OCI-LY3 (cell line): ENCODE measurements around the gene CELF4.

Source experiments
- H2AFZ ChIP-seq: fragments of 200-600, 300-600 bp; shearing (Covaris generic); 2 replicates; pipeline ENCODE4 v1.6.0; 2014; ENCODE audit warnings: antibody characterized with exemption, low read depth, low read length
- H3K27ac ChIP-seq: fragments of 200-600, 300-600 bp; sonication (generic); 2 replicates; pipeline ENCODE4 v1.5.1; 2014; ENCODE audit warnings: mild to moderate bottlenecking, low read length, moderate library complexity, mixed read lengths
- H3K27me3 ChIP-seq: fragments of 200-600, 300-600 bp; sonication (generic); 2 replicates; pipeline ENCODE4 v1.6.1; 2014; ENCODE audit warnings: low read depth, low read length, mixed read lengths
- H3K36me3 ChIP-seq: fragments of 200-600, 300-600 bp; sonication (generic); replicated peaks from 2 replicates; pipeline ENCODE3; 2014; ENCODE audit warnings: low read depth, low read length, mixed read lengths
- H3K4me1 ChIP-seq: fragments of 300-600, 200-600 bp; sonication (generic); 2 replicates; pipeline ENCODE4 v1.6.1; 2014; ENCODE audit warnings: low read length, mixed read lengths
- H3K4me2 ChIP-seq: fragments of 200-600, 300-600 bp; sonication (generic); 2 replicates; pipeline ENCODE4 v1.6.1; 2014; ENCODE audit warnings: low read length, mixed read lengths
- H3K4me3 ChIP-seq: fragments of 300-600, 200-600 bp; sonication (generic); 2 replicates; pipeline ENCODE4 v1.5.1; 2014; ENCODE audit warnings: antibody characterized with exemption, mild to moderate bottlenecking, low read length, moderate library complexity
- H3K79me2 ChIP-seq: fragments of 300-600, 200-600 bp; shearing (Covaris generic); 2 replicates; pipeline ENCODE4 v1.6.1; 2014; ENCODE audit warnings: mild to moderate bottlenecking, low read length, mixed read lengths
- H3K9ac ChIP-seq: fragments of 300-600, 200-600 bp; shearing (Covaris generic); 2 replicates; pipeline ENCODE4 v1.6.0; 2014; ENCODE audit warnings: mild to moderate bottlenecking, low read length, moderate library complexity
- H3K9me3 ChIP-seq: fragments of 200-600, 300-600 bp; shearing (Covaris generic); 2 replicates; pipeline ENCODE4 v1.6.1; 2014; ENCODE audit warnings: low read length, mixed read lengths; ENCODE audit not compliant: insufficient read depth
- H4K20me1 ChIP-seq: fragments of 200-600, 300-600 bp; sonication (generic); 2 replicates; pipeline ENCODE4 v1.6.1; 2016; ENCODE audit warnings: low read length, mixed read lengths; ENCODE audit not compliant: insufficient read depth
- EZH2phosphoT487 ChIP-seq: fragments of 200-600 bp; shearing (Covaris generic); IDR thresholded peaks from 2 replicates; pipeline ENCODE4 v1.6.1; 2018; ENCODE audit warnings: antibody characterized with exemption, mixed run types, low read depth
- TF ChIP-seq, protein P1 (sequence below): fragments of 200-600, 300-600 bp; sonication (generic); IDR thresholded peaks from 2 replicates; pipeline ENCODE4 v1.5.1; 2014; ENCODE audit warnings: antibody characterized with exemption, low read length, low read depth

CELF4 gene

DNA sequence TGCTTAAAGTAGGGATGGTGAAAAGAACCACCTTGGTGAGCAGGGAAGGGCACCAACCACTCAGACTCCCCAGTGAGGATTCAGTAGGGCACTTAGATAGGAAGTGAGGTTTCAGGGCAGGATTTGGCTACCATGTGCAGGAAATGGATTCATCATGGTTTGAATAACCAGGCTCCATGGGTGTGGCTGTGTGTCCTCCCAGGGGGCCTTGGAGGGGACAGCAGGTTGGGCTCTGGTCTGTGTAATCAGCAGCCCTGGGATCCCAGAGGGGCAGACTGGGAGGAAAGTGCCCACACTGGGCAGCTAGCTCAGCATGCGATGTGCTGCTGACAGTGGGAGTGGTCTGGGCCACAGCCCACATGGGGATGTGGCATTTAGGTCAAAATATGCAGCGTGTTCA is 224.6 kb downstream of the CELF4 start:
- no peak overlapping the region for H3K4me3 ChIP-seq
- no peaks in the 10 kb centered on the region for H3K9me3 ChIP-seq
- H2AFZ ChIP-seq = no peak overlapping the region
- no peaks in the 10 kb centered on the region for H4K20me1 ChIP-seq
- no peak overlapping the region for H3K4me2 ChIP-seq
- H3K4me1 ChIP-seq = no peaks in the 10 kb centered on the region
- H3K27me3 ChIP-seq = peaks cover 25% of the 10 kb centered on the region
- H3K79me2 ChIP-seq = no peaks in the 10 kb centered on the region
- no peak for TF ChIP-seq EZH2phosphoT487
- TF ChIP-seq, protein P1, sequence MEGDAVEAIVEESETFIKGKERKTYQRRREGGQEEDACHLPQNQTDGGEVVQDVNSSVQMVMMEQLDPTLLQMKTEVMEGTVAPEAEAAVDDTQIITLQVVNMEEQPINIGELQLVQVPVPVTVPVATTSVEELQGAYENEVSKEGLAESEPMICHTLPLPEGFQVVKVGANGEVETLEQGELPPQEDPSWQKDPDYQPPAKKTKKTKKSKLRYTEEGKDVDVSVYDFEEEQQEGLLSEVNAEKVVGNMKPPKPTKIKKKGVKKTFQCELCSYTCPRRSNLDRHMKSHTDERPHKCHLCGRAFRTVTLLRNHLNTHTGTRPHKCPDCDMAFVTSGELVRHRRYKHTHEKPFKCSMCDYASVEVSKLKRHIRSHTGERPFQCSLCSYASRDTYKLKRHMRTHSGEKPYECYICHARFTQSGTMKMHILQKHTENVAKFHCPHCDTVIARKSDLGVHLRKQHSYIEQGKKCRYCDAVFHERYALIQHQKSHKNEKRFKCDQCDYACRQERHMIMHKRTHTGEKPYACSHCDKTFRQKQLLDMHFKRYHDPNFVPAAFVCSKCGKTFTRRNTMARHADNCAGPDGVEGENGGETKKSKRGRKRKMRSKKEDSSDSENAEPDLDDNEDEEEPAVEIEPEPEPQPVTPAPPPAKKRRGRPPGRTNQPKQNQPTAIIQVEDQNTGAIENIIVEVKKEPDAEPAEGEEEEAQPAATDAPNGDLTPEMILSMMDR = no peak
- H3K27ac ChIP-seq = no peak overlapping the region
- no peak overlapping the region for H3K9ac ChIP-seq
- H3K36me3 ChIP-seq = no peaks in the 10 kb centered on the region

DNA sequence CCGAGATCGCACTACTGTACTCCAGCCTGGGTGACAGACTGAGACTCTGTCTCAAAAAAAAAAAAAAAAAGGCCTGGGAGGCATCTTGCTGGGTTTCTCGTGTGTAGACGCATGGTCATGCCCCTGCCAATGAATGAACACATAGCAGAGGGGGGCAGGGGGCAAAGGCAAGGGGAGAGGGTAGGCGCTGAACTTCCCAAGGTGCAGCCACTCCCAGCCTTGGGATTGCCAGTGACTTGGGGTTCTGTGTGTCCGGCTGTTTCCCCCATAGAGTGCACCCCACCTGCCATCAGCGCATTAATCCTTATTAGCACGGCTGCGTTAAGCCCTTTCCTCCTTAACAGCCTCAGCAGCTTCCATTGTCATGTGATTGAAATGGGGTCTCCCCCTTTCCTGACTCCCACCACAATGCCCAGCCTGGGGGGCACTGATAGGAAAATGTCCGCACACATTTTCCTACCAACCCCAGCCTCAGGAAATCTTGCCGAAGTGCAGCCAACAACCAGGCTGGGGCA is 225.8 kb downstream of the CELF4 start:
- H3K4me1 ChIP-seq = no peaks in the 10 kb centered on the region
- no peak overlapping the region for H3K4me2 ChIP-seq
- H3K4me3 ChIP-seq = no peak overlapping the region
- no peaks in the 10 kb centered on the region for H3K79me2 ChIP-seq
- H3K27me3 ChIP-seq = peaks cover 14% of the 10 kb centered on the region
- no peaks in the 10 kb centered on the region for H4K20me1 ChIP-seq
- no peaks in the 10 kb centered on the region for H3K9me3 ChIP-seq
- H2AFZ ChIP-seq = no peak overlapping the region
- TF ChIP-seq EZH2phosphoT487 = no peak
- TF ChIP-seq, protein P1 = no peak
- no peak overlapping the region for H3K27ac ChIP-seq
- no peaks in the 10 kb centered on the region for H3K36me3 ChIP-seq
- no peak overlapping the region for H3K9ac ChIP-seq

DNA sequence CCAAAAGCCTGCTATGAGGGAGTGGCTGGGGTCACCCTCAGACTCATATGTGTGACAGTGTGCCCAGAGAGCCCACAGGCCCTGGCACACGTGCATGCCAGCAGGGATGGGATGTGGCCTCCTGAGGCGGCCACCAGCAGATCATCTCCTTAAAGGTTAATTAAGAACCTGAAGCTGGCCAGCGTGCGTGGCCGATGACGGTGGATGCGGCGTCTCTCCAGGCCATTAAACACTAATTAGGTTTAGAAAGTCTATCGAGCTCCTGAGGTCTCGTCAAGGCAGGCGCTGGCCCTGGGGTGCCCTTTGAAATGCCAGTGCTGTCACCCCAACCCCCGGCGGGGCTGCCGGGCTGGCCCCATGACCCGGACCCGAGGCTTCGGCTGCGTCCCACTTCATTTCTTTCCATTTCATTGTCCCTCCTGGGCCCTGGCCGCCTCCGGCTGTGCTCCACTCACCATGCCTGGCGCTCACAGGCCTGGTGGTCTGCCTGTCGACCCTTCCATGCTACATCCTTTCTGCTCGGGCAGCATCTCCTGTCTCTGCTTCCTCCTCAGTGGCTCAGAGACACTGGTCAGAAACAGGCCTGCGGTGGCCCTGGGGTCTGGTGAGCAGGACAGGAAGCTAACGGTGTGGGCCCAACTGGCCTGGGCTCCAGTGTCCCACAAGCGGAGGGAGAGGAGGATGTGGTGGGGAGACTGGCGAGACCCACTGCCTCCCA is 228.9 kb downstream of the CELF4 start:
- Histone ChIP-seq H2AFZ (no peak overlapping the region), H4K20me1 (no peaks in the 10 kb centered on the region), H3K4me2 (no peak overlapping the region)

DNA sequence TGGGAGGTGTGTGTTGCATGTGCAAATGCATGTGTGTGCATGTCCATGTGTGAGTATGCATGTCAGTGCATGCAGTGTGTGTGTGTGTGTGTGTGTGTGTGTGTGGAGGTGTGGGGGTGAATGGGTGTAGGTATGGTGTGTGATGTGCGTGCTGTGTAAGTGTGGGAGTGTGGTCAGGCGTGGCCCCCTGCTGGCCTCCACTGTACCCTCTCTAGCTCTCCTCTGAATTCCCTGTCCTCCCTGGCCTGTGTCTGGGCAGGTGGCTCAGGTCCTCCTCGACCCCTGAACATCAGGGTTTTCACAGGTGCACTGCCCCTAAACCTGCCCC is 230.2 kb downstream of the CELF4 start:
- Histone ChIP-seq H3K4me2 (no peak overlapping the region), H3K9me3 (no peaks in the 10 kb centered on the region), H3K79me2 (no peaks in the 10 kb centered on the region), H3K27me3 (no peaks in the 10 kb centered on the region), H3K36me3 (no peaks in the 10 kb centered on the region), H3K9ac (no peak overlapping the region), H4K20me1 (no peaks in the 10 kb centered on the region), H3K27ac (no peak overlapping the region), H3K4me1 (no peaks in the 10 kb centered on the region), H3K4me3 (no peak overlapping the region), H2AFZ (no peak overlapping the region)
- no peak for TF ChIP-seq EZH2phosphoT487
- TF ChIP-seq, protein P1 = no peak

More for the DNA sequence above, 228.9 kb downstream of the CELF4 start:
- H3K4me3 ChIP-seq = no peak overlapping the region
- TF ChIP-seq, protein P1 = no peak
- no peak for TF ChIP-seq EZH2phosphoT487
- H3K27ac ChIP-seq = no peak overlapping the region
- no peaks in the 10 kb centered on the region for H3K9me3 ChIP-seq
- no peak overlapping the region for H3K9ac ChIP-seq
- H3K36me3 ChIP-seq = no peaks in the 10 kb centered on the region
- H3K27me3 ChIP-seq = no peaks in the 10 kb centered on the region
- H3K79me2 ChIP-seq = no peaks in the 10 kb centered on the region
- H3K4me1 ChIP-seq = no peaks in the 10 kb centered on the region
